Measurements from ENCODE around the gene KLHDC2.

GRCh38 chr14:49767571-49768300, at the start of gene KLHDC2:
- peak; percentile 61 for TF ChIP-seq CTCF (IDR thresholded peaks at IDR 0.05; ENCODE audit: borderline replicate concordance, extremely low read depth, low read length, poor library complexity, severe bottlenecking)
- no peak for TF ChIP-seq EZH2 (IDR thresholded peaks at IDR 0.05; ENCODE audit: borderline replicate concordance, low read depth, low read length, severe bottlenecking)
